SK-N-MC (cell line): ENCODE results near the gene GRAMD4.

Source experiments
- DNase-seq: peaks from one replicate; pipeline ENCODE4 v3.0.0-alpha.2; 2011; ENCODE audit warnings: low read depth, low spot score
- H3K27ac ChIP-seq: fragments of 200-600 bp; sonication (generic); 2 replicates; pipeline ENCODE4 v1.5.1; 2016; ENCODE audit warnings: mixed run types
- H3K36me3 ChIP-seq: fragments of 200-600 bp; sonication (generic); 2 replicates; pipeline ENCODE4 v1.6.1; 2017; ENCODE audit warnings: antibody characterized with exemption, low read length, mixed read lengths; ENCODE audit not compliant: insufficient read depth
- H3K4me3 ChIP-seq: fragments of 200-600 bp; sonication (generic); 2 replicates; pipeline ENCODE4 v1.5.1; 2016
- H3K9ac ChIP-seq: fragments of 200-600 bp; sonication (generic); 2 replicates; pipeline ENCODE4 v1.8.0; 2017; ENCODE audit warnings: mixed run types, mixed read lengths; ENCODE audit not compliant: insufficient read length
- H3K9me3 ChIP-seq: fragments of 200-600 bp; sonication (generic); 2 replicates; pipeline ENCODE4 v1.6.1; 2017; ENCODE audit warnings: low read depth, mild to moderate bottlenecking, antibody characterized with exemption, low read length, moderate library complexity, mixed read lengths
- EZH2 ChIP-seq: fragments of 200-600 bp; sonication (generic); IDR thresholded peaks from one replicate; pipeline ENCODE4 v1.6.1; 2017; ENCODE audit warnings: antibody characterized with exemption
- FOXP2 ChIP-seq: optimal IDR thresholded peaks from 2 replicates; pipeline ENCODE3; 2011; ENCODE audit warnings: mild to moderate bottlenecking, moderate library complexity; ENCODE audit not compliant: insufficient read depth; ENCODE audit errors: extremely low read length, control extremely low read depth
- POLR2AphosphoS5 ChIP-seq: IDR thresholded peaks from 2 replicates; pipeline ENCODE4 v1.6.1; 2012; ENCODE audit warnings: mild to moderate bottlenecking, low read depth, low read length, borderline replicate concordance

Gene GRAMD4

DNA sequence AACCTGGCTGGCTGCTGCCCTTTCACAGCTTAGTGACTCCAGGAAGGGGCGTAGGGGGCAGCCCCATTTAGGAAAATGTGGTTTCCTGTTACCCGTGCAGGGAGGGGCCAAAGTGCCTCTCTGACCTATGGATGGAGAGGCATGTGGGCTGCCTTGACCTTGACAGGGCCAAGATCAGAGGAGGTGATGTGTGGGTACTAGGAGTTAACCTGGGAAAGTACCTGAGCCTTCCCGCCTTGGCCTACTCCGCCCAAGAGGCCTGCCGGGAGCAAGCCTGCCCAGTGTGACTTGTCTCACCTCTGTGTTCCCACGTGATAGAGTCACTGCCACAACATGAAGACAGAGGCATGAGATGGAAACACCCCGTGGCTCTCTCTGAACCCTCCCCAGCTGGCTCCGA, 33.4 kb downstream of the GRAMD4 start:
- no peak for DNase-seq
- H3K27ac ChIP-seq, result no peak overlapping the region
- no peak for TF ChIP-seq FOXP2
- TF ChIP-seq POLR2AphosphoS5, result no peak
- TF ChIP-seq EZH2, result no peak
- H3K4me3 ChIP-seq, result no peak overlapping the region
- no peaks in the 10 kb centered on the region for H3K9me3 ChIP-seq
- no peaks in the 10 kb centered on the region for H3K36me3 ChIP-seq
- H3K9ac ChIP-seq, result no peak overlapping the region

DNA sequence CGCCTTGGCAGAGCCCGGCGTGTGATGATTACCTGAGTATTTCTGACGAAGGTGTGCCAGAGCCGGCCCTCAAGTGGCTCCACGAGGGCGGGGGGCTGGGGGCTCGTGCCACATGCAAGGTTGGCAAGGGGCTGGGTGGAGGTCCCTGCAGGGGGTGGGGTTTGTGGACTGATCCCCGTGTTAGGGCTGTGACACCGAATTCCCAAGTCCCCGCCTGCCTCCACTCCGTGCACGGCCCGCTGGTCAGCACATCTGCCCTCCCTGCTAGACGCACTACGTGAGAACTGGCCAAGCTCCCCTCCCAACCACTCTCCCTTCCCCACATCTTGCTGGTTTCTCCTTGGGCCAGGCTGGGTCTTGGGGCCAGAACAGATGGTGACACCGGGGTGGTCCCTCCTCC, 34.2 kb downstream of the GRAMD4 start:
- Histone ChIP-seq H3K36me3 (no peaks in the 10 kb centered on the region), H3K9ac (no peak overlapping the region), H3K27ac (no peak overlapping the region), H3K9me3 (no peaks in the 10 kb centered on the region), H3K4me3 (no peak overlapping the region)
- no peak for DNase-seq
- no peak for TF ChIP-seq EZH2
- TF ChIP-seq FOXP2, result no peak
- TF ChIP-seq POLR2AphosphoS5, result no peak

DNA sequence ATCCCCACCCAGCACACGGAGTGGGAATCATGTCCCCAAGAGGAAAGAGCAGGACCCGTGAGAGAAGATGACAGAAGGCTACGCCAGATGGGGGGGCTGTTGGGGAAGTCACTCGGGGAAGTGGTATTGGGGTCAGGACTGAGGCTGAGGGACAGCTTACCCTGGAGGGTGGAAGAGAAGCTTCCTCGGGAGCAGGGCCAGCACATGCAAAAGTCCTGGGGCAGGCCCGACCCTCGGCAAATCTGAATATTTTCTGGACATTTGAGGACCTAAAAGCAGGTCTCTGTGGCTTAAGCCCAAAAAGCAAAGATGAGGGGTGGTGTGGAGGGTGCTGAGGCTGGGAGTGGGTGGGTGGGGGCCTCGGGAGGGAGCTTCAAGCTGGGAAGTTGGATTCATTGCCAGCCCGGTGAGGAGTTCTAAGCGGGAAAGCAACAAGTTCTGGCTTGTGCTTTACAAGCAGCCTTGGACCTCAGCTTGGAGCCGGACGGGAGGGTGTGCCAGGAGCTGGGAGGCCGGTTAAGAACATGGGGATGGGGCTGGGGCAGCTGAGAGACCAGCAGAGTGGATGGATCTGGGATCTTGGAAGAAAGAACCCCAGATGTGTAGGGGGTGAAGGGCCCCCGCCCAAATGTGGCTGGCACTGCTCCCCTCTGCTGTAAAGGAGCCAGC, 34.9 kb downstream of the GRAMD4 start:
- TF ChIP-seq POLR2AphosphoS5 (no peak), FOXP2 (no peak), EZH2 (no peak)
- Histone ChIP-seq H3K4me3 (no peak overlapping the region), H3K9ac (no peak overlapping the region), H3K36me3 (no peaks in the 10 kb centered on the region), H3K27ac (no peak overlapping the region), H3K9me3 (no peaks in the 10 kb centered on the region)
- no peak for DNase-seq

DNA sequence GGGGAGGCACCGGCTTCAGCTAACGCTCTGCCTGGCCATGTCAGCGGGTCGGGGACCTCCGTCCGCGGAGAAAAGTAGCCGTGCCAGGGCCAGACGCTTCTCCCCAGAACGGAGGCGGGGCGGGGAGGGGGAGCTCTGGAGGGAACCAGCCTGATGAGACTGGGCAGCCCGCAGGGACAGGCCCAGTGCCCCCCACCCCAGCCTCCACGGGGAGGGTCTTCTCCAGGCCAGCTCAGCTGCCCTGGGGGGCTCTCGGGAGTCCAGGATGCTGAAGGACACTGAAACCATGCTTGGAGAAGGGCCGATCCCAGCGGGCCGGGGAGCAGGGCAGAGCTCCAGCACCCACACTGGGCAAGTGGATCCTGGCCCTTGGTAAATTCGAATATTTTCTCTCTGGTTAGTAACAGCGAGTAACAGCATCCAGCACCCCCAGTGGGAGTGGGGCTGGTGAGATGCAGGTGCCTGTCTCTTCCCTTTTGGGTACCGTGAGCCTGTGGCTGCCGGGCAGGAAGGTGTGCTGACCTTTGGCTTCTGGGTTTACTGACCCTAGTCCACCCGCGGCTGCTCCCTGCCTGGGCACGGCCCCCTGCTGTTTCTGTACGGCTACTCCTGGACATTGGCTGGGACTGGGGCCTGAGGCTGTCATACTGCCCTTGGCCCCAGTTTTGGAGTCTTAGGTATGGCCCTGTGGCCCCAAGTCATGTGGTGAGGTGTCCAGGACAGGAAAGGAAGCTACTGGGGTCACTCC, 35.8 kb downstream of the GRAMD4 start:
- TF ChIP-seq POLR2AphosphoS5 (no peak), EZH2 (no peak), FOXP2 (no peak)
- Histone ChIP-seq H3K36me3 (no peaks in the 10 kb centered on the region), H3K9me3 (no peaks in the 10 kb centered on the region), H3K9ac (no peak overlapping the region), H3K4me3 (no peak overlapping the region), H3K27ac (no peak overlapping the region)
- DNase-seq, result no peak

DNA sequence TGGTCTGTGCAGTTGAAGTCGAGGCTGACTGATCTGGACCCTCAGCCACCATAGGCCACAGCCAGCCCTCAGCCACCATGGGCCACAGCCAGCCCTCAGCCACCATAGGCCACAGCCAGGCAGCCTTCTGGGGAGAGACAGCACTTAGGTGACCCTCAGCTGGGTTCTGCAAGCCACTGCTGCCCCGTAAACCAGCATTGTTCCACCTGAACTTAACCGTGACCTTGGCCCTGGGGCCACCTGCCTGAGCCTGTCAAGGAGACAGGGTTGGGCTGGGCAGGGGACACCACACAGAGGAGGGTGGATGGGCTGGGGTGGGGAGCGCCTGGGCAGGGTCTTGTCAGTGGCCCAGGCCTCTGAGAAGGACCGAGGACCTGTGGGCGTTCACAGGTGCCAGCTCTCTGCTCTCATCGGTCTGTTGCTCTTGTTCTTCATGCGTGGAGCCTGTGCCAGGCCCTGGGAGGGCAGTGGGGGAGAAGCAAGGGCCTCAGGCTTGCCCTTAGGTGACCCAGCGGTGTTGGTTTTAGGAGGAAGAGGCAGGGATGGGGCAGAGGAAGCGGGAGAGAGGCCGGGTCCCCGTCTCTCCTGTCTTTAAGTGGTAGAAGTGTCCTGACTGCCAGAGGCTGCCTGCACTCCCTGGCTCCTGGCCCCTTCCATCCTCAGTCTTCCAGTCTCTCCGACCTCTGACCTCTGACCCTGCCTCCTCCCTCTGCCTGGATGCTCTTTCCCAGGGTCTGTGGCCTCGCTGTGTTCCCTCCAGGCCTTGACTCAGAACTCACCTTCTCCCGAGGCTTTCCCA, 36.9 kb downstream of the GRAMD4 start:
- DNase-seq, result no peak
- H3K9me3 ChIP-seq, result no peaks in the 10 kb centered on the region
- TF ChIP-seq FOXP2, result no peak
- no peak for TF ChIP-seq POLR2AphosphoS5
- no peak for TF ChIP-seq EZH2
- no peak overlapping the region for H3K9ac ChIP-seq
- H3K27ac ChIP-seq, result no peak overlapping the region
- H3K36me3 ChIP-seq, result no peaks in the 10 kb centered on the region
- no peak overlapping the region for H3K4me3 ChIP-seq

DNA sequence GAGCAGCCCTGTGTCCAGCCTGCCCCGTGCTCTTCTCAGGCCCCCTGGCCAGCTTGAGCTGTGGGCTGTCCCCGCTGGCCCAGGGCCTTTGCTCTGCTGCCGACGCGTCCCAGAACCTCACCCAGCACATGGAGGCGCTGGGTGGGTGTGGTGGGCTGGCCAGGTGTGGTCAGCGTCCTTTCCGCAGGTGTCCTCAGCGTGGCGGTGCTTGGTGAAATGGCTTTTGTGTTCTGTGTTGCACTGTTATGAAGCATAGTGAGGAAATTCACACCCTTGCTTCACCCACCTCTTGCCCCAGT, 37.4 kb downstream of the GRAMD4 start:
- TF ChIP-seq FOXP2 (no peak), EZH2 (no peak), POLR2AphosphoS5 (no peak)
- DNase-seq, result no peak
- H3K4me3 ChIP-seq, result no peak overlapping the region
- no peak overlapping the region for H3K9ac ChIP-seq
- no peaks in the 10 kb centered on the region for H3K9me3 ChIP-seq
- H3K36me3 ChIP-seq, result no peaks in the 10 kb centered on the region
- H3K27ac ChIP-seq, result no peak overlapping the region

DNA sequence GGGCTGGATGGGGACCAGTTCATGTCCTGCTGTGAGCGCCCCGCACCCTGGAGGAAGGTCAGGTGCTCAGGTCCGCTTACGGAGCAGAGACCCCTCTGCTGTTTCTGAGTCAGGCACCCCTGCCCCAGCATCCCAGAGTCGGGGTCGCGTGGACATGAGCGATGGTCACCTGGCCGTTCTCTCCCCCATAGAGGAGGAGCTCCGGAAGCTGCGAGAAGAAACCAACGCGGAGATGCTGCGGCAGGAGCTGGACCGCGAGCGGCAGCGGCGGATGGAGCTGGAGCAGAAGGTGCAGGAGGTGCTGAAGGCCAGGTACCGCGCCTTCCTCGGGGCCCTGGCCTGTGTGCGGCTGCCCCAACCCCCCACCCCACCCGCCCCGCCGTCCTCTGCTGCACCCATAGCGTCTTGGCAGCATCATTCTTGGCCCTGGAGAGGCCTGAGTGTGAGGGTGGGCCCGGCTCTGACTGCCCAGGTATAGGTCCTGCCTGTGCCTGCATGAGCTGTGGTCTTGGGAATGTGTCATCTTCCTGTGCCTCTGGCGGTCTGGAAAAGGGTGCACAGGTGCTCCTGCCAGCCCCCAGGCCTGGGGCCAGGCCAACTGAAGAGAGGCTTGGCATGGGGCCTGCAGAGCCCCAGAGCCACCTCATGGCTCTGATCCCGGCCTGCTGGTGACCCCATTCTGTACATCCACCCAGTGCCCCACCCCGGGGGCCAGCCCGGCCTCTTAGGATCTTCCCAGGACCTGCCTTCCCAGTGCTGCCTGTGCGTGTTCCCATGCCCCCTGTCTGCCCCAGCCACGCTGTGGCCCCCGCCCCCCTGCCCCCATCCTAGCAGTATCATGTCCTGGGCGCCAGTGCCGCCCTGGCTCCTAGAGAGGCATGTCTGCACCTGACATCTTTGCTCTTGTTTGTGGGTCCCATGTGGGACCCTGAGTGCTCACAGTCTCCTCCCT, 38.1 kb downstream of the GRAMD4 start:
- H3K9ac ChIP-seq, result no peak overlapping the region
- H3K4me3 ChIP-seq, result no peak overlapping the region
- TF ChIP-seq POLR2AphosphoS5 (no peak), FOXP2 (no peak), EZH2 (no peak)
- no peak for DNase-seq
- no peak overlapping the region for H3K27ac ChIP-seq
- H3K36me3 ChIP-seq, result no peaks in the 10 kb centered on the region
- no peaks in the 10 kb centered on the region for H3K9me3 ChIP-seq
